NCI-H2107 treated with DMSO at 0.1 percent for 48 hours (cell line): ENCODE results near the gene HES6.
A peak's percentile ranks its signal among the peaks of the same experiment; 100 is the strongest.

Experiments
- DNase-seq: peaks from one replicate; lab custom pipeline; 2025; ENCODE audit not compliant: unreplicated experiment; lab: John Stamatoyannopoulos, UW

Gene HES6, protein sequence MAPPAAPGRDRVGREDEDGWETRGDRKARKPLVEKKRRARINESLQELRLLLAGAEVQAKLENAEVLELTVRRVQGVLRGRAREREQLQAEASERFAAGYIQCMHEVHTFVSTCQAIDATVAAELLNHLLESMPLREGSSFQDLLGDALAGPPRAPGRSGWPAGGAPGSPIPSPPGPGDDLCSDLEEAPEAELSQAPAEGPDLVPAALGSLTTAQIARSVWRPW

DNA sequence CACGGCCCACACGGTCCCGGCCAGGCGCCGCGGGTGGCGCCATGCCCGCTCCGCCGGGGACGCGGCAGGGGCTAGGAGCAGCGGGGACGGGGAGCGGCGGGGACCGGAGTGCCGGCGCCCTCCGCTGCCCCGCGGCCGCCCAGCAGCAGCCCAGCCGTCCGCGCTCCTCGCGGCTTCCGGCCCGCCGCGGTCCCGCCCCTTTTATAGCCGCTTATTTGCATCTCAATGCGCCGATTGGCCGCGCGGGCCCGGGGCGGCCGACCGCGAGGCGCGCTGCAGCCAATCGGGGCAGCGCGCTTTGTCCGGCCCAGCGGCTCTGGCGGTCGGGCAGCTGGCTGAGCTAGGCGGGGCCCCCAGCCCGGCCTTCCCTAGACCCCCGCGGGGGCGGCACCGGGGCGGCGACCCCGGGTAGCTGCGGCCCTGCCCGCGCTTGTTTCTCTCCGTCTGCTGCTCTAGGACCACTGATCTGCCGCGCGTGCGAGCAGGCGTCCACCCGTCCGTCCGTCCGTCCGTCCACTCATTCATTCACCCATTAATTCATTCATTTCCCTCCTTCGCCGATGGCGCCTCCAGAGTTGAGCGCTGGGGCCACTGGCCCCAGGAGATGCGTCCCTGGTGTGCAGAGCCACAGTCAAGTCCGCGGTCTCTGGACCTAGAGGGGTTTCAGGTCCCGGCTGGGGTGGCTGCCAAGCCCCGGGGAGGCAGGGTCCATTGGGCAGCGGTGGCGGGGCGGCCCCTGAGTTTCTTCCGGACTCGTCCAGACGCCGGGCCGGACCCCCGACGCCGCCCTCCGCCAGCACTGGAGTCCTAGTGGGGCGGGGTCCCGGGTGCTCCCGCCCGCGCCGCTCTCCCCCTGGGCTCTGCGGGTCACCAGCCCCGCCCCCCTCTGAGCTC is at the start of gene HES6:
Gene HES6, minus strand, starts transcription at position 176 of the 894 bp plus-strand sequence. Its CDS starts 133 bp downstream, at position 43.
- DNase-seq, result peak; percentile 67

DNA sequence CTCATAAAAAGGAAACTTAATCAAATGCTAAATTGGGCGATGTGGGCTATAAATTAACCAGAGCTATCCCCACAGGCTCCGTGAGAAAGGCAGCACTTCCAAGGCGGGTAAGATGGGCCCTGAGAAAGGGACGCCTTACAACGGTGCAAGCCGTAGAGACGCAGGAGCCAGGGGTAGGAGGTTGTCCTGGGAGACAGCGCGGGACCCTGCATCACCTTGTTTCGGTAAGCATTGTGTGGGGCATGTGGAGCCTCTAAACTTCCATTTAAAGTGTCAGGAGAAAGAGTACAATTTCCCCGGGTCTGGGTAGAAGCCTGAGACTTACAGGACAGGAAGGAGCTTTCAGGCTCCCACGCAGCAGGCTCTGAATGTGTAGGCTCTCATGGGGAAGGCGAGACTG is 49.7 kb upstream of the HES6 start:
- no peak for DNase-seq

DNA sequence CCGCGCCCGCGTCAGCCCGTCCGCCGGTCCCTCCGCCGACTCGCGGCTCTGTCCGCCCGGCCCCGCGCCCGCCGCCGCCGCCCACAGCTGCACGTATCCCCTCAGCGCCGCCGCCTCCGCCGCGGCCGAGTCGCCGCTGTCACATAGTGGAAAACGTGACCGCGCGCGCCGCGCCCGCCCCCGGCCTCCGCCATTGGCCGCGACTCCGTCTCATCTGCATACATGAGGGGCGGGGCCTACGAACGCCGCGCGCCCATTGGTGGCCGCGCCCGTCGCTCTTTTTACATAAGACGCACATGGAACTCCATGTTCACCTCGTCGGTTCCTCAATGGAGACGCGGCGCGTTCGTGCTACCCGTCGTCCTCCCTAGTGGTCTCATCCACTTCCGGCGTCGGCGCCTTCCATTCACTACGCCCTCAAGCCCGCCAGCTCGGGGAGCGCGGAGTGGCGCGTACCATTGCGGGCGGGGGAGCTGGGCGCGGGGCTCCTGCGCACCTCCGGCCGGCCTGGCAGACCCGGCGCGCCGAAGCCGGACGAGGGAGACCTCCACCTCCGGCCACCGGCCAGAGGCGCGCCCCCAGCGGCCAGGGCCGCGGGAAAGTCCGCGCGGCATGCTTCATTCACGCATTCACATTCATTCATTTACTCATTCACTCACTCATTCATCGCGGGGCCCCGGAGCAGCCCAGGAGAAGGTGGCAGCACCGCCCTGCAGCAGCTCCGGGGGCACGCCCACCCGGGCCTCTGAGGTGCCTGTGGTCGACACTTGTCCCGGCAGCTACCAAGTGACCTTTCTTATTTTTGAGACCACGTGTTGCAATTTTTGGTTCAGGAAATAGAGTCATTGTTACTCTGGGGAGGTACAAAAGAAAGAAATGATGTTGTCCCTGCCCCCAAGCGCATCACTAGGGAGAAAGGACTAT is 49.1 kb upstream of the HES6 start:
- DNase-seq, result peak; percentile 86

DNA sequence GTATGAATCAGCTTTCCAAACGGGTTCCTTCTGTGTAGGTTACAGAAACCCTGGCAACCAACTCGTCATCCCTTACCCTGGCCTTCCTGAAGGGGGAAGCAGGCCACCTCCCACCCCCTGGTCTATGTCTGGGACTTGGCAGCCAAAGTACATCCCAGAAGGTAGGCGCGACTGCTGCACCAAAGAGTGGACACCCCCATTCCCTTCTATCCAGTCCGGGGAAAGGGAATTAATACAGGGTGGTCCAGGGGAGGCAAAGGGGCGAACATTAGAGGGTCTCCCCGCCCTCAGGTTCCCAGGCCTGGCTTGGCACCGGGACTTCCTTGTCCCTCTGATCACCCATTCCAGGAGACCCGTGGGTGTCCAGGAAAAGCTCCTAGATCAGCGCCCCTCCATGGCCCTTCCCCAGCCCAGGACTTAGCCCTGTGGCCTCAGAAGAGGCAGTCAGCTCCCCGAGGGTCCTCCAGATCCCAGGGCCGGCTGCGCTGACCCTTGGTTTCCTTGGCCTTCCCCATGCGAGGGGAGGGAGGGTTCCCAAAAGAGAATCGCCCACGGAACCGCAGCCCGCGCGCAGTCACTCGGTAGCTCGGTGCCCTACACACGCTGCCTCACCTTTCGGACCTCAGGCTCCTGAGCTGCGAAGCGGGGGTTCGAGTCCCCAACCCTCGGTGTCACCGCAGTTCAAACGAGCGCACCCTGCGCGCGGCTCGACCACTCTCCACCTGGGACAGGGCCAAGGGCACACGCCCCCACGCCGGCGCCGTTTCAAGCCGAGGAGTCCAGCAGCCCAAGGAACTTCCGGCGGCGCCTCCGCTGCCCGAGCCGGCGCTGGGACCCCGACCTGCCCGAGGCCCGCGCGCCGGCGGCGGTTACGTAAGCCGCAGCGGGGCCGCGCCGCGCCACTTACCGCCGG is 48.2 kb upstream of the HES6 start, which contains the start of gene PER2:
Gene PER2, minus strand, starts transcription at position 874 of the 913 bp plus-strand sequence. CDS start 10,674 bp downstream, outside the sequence.
- DNase-seq, result peak; percentile 53

DNA sequence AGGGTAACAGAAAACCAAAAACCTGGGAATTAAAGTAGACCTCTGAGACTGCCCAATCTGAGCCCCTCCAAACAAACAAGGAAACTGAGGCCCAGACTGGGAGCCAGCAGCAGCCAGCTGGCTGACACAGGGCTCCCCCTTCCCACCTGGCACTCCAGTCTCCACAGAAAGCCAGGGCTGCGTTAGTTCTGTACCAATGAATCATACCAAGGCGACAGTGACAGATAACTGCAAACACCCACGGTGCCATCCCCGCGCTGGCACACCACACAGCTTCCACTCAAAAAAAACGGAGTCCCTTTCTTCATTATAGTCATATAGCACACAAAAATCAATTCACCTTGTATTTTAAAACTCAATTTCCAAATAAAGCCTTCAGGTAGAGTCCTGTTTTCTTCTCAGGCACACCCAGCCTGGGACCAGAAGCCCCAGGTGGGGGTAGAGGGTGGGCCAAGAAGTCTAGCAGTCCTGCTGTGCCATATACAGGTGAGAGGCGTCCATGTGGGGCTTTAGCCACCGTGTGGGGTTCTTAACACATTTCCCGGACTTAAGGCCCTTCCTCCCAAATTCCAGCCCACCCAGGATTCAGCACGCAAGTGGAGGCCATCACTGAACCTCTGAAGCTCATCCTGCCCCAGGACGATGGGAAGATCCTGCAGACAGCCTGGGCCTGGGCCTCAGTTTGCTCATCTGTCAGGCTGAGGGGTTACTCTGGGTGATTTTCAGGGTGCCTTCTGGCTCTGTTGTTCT is 47.3 kb upstream of the HES6 start:
- DNase-seq, result no peak

DNA sequence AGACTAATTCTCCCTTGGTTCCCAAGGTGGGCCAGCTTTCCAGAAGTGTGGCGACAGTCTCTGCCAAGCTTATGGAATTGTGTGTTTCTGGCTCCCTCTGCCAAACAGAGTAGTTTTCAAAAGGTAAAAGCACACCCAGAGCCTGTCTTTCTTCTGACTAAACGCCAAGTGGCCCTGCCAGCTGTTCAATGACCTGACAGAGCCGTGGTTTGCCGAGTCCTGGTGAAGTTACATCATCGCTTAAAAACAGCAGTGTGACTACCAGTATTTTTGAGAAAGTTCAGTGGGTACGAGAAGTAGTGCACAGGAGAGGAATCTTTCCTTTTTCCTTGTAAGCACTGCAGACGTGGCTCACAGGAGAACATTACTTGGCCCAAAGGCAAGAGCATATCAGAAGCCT is 46.7 kb upstream of the HES6 start:
- DNase-seq, result peak; percentile 71

DNA sequence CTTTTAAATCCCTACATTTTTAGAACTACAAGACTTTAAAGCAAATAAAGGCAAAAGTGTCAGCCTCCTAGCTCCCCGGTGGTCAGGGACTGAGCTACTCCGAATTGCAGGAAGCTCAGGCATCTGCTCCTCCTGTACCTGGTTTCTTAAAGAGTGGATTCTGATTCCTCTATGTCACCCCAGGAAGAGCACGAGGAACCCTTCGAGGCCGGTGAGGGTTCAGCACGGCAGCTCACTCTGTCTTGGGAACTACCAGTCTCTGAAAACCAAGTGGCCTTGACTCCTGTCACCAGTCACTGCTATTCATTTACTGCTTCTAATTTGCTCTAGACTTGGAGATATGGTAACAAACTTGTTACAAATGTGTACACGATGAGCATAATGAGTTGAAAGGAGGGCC is 46.3 kb upstream of the HES6 start:
- no peak for DNase-seq

DNA sequence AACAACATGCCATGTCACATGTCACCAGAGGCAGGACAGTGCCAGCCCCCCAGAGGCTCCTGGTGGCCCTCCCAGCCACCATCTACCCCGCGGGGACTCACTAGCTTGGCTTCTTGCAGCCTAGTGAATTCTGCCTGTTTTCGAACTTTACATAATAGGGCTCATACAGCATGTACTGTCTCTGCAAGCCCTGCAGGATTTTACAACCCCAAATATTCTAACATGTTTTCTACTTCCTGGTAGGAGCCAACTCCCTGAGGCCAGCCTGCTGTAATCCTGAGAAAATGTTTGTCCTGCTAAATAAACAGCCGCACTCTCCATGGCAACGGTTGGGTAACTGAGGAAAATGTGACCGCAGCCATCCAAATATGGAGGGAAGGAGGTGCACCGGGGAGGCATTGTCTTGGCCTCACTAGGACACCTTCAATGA is 45.8 kb upstream of the HES6 start:
- DNase-seq, result peak; percentile 77

DNA sequence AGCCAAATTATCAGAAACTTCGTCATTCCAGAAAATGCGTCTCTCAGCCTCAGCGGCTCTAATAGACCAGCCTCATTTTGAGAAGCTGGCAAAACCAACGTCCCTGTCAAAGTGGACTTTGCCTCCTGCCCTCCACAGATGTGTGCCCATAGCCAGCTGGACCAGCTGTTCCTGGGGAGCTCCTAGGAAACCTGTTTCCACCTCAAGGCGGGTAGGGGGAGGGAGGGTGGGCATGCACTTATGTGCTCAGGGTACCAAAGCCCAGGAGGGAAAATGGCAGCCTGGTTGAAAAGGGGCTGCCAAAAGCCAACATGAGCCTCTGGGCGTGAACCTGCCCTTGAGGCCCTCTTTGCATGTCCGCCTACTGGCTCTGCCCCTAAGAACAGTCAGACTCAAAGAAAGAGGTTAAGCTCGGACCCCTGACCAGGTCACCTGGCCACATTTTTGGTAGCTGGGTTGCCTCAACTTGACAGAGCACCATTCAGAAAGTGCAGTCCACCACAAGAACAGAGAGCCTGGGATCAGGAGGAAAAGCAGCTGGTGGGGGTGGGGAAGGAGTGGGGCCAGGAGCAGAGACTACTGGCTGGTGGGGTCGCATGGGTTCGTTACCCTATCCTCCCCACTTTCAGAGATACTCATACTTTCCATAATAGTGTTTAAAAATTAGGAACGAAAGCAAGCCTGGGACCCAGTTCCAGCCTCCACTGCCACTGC is 45.1 kb upstream of the HES6 start:
- DNase-seq, result no peak

DNA sequence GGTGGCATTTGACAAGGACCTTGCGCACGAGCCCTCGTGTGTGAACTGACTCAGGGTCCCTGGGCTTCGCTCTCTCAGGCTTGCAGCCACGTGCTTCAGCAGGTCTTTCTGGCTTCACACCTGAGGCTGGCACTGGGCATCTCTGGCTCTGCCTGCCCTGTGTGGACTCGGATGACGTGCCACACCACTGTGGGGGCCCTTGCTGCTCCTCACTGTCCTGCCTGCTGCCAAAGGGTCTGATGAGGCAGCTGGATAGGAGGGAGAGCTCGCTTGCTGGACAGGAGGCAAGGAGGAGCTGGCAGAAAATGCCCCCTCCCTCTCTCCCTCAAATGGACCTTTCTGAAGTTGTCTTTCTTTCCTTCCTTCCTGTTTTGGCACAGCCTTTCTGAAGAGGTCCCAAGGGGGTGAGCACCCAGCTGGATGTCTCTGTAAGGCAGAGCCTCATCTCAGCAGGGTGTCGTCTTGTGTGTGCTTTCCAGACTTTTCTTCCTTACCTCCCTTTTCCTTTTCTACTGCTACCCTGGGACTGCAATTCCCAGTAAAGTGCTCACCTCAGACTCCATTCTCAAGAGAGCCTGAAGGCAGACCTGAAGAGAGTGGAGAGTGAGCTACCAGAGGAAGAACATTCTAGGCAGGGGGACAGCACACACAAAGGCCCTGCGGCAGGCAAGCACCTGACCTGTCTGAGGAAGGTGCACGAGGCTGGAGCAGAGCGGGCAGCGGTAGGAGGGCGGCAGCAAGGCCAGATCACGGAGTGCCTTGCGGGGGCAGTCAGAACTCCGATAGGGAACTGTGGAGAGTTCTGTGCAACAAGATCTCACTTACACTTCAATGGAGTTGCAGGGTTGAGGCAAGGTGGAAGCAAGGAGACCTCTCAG is 43.3 kb upstream of the HES6 start:
- no peak for DNase-seq

DNA sequence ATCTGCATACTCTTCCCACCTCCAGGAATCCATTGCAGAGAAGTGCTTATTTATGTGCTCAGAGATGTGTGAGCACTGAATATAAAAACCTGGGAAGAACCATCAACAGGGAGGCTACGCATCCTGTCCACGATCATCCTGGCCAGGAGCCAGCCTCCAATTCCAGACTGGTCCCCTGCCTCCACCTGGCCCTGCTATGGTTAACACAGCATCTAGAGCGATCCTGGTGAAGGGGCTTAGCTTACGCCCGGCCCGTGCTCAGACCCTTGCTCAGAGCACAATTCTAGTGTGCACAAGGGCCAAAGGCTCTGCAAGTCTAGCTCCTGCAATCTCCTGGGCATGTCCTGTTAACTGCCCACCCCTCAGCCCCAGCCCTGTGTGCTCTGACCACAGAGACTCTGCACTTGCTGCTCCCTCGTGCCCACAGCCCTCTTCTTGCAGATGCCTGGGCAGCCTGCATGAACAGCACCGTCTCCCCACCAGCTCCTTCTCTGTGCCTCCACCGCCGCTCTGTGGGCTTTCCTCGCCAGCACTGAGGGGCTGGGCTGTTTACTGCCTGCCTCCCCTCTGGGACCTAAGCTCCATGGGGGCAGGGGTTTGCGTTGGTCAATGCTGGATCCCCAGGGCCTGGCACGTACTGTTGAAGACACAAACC is 42.1 kb upstream of the HES6 start:
- no peak for DNase-seq

DNA sequence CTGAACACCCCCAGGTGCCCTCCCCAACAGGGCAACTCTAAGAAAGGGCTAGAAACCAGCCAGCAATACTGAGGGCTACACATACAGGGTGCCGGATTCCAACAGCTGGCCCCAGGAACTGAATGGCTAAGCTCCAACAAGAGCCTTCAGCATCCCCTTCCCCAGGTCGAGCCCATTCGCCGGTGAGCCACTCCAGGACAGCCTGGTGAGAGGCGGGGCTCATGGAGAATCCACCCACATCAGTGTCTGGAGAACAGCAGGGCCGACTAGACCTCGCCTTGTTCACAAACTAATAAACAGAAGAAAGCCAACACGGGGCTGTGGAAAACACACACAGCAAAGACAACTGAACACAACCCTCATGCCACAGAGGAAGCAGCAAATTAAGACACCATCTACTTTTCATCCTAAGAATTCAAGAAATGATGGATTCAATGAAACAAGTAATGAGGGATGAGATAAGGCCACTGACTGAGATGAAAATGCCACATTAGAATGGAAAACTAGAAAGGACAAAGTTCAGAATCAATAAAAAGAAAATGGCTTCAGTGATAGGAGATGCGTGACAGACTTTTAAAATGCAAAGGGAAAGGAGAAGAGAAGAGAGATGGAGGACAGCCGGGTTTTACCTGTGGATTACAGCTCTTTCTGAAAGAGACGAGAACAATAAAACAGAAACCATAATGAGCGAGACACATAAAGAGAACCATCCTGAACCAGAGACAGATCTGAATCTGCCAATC is 40.4 kb upstream of the HES6 start:
- no peak for DNase-seq

DNA sequence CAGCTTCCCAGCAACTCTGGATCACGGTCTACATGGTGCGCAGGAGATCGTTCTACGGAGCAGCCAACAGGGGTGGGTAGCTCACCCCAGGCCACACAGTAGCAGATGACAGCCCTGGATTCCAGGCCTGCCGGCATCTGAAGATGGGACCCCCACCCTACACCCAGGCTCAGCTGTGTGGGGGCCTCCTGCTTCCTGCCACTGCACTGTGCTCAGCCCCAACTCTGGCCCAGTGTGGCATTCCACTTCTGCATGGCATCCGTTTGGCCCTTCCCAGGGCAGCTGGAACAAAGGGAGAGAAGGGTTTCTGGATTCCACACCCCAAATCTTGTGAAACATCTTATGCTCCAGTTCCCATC is 39.5 kb upstream of the HES6 start:
- DNase-seq, result no peak

DNA sequence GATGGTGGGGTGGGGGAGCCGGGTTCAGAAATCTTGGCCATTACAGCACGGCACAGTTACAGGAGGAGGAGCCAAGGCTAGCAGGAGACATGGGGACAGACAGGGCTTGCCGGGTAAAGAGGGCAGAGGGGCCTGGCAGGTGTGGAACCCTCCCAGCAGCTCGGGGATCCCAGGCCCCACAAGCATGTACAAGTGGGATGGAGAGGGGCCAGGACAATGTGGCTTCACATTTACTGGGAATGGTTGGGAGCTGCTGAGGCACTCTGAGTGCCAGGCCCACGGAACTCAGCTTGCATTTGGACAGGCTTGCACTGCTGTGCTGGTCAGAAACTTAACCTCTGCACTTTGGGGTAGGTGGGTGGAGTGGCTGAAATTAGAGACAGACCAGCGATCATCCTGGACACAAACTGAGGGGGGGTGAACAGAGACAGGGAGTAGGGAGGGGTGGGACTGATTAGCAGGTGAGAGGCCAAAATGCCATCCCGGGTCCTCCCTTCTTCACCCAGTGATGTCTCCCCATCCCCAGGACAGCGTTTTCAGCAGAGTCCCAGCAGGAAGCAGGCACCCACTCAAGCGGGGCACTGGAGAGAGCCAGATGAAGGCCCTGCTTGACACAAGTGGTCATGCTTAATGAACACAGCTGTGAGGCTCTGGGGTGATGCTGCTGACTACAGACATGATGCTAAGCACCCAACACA is 38.9 kb upstream of the HES6 start:
- no peak for DNase-seq

DNA sequence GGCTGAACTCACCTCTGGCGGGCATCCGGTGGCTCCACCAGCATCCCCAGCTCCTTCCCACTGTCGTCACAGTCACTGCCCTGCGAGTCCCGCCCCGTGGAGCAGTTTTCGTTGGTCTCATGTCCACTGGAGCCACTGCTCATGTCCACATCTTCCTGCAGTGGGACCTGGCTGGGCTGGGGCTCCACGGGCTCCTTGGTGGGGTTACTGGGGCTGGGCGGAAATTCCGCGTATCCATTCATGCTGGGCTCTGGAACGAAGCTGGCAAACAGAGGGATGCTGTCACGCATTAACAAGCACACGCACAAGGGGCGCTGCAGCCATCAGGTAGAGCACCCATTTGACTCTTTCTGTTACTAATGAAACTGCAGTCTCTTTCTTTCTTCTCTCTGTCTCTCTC is 37.9 kb upstream of the HES6 start:
- DNase-seq, result no peak
